Measurements from ENCODE around the gene LHX6.

Gene LHX6

DNA sequence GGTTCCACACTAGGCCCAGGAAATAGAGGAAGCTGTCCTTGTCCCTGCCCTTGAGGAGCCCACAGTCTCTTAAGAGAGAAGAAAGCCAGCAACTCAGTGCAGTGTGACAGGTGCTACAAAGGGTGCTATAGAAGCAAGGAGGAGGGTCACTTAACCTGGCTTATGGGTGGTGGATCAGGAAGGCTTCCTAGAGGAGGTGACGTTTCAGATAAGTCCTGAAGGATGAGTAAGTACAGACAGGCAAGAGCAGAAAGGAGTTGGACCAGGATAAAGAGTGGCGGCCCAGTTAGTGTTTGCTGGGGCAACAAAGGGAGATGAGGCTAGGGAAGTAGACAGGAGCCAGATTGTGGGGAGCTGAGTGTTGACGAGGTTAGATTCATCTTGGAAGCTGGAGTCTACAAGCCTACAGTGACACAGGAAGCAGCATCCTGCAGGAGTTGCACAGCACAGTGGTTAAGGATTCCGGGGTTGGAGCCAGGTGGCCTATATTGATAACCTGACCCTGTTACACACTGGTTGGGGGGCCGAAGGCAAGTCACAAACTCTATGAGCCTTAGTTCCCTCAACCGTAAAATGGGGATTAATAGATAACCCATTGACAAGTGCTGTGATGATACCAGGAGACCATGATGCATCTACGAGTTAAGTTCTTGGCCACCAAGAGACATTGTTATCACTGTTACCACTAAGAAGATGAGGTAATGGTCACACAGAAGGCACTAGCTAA is 5.4 kb upstream of the LHX6 start:
- DNase-seq, result no peak

DNA sequence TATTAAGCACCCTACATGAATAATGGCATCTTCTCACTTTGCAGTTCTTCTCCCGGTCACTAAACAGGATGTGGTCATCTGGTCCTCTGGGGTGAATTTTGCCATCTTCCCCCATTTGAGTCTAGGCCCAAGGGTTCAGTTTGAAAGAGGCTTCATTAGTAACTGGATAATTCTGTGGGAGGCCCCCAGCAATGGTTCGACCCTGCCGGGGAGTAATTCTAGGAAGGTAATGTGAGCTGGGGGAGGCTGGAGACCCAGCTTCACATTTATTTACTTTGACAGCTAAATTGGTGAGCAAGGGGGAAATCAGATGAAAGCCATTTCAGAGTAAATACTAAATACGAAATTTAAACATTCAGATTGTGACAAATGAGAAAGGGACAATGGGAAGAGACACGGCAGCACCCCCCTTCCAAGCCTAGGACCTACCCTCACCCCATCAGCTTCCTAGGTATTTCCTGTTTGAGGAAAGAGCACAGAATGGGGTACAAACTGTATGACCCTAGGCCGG is 4.1 kb upstream of the LHX6 start:
- no peak for DNase-seq

DNA sequence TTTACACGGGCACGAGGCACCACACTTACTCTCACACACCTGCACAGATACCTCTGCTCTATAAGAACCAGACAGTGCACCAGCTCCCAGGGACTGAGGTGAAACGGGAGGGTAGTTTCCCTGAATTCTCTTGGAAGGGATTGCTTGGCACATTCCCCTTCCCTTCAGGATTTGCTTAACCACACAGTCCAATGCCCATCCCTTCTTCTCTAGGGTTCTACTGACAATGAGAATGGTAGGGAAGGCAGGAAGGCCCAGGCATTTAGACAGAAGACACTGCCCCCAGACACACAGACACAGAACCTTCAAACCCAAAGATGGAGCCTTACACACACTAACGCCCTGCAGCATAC is 704 bp upstream of the LHX6 start:
- no peak for DNase-seq

DNA sequence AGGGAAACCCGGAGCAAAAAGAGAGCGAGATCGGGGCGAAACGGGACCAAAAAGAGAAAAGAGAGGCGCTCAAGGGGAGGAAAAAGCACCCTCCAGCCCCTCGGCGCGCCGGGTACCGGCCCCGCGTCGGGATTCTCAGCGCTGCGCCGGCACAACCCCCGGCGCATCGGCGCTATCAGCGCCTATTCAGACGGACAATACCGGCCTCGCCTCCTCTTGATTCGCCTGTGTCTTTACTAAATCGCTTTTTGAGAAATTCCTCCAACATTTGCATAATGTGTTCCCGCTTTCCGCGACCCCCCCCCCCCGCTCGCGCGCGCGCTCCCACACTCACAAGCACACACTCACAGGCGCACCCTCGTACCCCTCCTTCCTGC is 578 bp downstream of the LHX6 start:
- no peak for DNase-seq

DNA sequence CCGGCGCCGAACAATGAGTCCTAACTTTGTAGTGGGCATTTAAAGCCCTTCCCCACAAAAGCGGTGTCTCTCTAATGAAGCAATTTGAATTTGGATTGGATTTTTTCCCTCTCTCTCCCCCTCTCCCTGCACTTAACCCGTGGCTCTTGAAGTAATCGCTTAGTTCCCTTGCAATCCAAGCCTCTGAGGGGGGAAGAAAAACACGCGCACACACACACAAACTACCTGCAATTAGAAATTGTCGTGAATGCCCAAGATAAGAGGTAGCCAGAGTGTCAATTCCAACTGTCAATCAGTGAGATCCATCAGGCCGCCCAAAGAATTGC is 1.2 kb downstream of the LHX6 start:
- no peak for DNase-seq

DNA sequence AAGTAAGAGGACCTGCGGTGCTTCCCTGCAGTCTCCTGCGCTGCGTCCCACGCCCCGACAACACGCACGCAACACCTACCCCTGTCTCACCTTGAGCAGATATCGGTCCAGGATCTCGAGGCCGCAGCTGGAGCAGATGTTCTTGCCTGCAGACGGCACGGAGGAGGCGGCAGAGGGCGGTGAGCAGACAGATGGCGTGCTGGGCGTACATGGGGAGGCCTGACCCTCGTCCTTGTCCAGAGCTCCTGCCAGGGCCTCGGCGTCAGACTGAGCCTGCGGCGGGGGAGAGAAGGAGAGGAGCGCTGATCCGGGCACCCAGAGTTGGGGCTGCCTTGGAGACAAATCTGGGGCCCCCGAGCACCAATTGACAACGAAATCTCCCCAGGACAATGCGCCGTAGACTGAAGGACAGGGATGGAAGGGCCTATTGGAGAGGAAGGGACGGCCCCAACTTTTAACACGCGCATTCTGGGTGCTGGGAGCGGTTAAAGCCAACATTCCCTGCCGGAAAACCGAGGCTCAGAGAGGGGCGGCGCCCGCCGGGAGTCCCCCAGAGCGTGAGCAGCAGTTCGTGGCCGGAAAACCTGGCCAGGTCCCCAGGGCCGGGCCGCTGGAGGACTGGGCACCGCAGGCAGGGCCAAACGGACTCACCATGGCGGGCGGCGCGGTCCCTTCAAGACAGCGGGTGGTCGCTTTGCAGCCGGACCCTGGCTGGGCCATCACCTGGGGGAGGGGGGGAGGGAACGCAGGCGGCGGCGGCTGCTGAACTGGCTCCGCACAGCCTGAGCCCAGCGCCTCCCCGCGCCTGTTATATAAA is 1.8 kb downstream of the LHX6 start:
- no peak for DNase-seq

DNA sequence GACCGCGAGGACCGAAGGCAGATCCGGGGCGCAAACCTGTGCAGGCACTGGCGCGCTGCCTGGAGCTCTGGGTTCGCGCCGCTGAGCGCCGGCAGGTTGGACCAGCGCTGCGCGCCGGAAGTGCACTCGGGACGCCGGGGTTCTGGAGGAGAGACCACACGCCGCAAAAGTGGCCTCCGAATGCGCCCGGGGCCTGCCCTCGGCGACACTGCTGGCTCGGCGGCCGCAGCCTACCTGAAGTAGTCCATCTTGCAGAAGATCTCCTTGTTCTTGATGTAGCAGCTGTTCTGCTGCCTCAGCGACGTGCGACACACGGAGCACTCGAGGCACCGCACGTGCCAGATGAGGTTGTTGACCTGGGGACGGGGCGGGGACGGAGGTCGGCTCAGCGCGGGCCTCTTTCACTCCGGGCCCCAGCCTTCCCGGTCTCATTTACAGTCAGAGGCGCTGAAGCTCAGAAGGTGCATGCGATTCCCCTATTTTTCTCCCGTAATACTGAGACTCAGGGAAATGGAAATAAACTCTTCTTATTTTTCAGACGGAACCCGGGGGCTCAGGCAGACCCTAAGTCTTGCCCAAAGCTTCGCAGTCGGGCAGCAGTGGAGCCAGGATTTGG is 2.5 kb downstream of the LHX6 start:
- DNase-seq, result no peak

DNA sequence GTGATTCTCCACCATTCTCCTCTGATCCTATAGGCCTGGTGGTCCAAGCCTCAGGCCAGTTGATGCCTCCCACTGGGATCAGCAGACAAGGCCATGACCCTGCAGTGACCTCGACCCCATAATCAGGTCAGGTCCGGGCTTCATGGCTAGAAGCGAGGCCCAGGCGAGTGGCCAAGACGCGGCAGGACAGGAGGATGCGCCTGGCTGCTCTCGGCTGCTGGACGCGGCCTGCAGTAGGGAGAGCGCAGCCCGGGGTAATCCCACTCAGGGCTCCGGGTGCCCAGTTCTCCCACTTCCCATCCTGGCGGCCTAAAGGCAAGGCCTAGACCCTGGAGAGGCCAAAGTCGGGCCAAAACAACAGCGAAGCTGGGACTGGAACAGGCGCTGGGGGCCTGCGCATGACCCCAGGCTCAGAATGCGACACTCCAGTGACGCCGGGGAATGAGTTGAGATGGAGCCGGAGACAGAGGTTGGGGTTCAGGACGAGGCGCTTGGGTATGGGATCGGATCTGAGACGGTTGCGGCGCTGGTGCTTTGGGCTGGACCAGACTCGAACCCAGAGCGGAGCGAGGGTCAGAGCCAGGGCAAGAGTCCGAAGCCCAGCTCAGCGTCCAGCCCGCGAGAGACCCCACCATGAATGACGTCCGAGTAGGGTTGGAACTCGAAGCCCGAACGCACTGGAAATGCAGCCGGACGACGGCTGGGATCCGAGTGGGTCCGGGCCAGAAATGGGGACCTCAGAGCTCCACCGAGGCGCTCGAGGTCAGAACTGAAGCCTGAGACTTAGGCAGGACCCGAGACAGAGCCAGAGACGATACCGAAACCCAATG is 3.2 kb downstream of the LHX6 start:
- no peak for DNase-seq

DNA sequence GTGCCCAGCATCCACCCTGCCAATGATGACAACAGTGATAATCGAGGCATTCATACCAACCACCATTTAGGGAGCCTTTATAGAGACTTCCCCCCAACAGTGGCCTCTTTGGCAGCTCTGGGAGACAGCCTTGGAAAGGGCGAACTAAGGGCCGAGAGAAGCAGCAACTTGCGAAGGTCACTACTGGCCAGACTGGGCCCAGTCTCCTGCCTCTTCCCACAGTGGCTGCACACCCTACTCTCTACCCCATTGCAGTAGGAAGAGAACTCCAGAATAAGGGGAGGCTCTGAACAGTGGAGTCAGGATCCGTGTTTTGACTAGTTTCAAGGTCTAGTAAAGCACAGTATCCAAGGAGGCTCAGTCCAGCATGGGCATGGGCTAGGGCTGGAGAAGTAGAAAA is 5.3 kb downstream of the LHX6 start:
- DNase-seq, result no peak

DNA sequence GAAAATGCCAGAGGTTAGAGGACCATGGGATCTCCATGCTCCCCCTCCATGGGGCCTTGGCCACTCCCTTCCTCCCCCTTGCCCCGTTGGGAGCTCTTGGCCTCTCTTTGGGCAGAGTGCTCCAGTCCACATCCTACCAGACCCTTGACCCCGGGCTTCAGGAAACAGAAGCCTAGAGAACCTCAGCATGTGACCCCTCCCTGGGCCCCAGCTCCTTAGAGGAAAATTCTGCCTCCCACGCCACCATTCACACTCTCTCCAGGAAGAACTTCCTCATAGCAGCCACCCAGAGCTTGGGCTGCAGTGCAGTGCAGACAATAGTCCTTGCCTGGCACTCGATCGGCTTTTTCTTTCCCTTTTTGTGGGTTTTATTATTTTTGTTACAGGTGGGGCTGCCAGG is 6.0 kb downstream of the LHX6 start:
- no peak for DNase-seq

DNA sequence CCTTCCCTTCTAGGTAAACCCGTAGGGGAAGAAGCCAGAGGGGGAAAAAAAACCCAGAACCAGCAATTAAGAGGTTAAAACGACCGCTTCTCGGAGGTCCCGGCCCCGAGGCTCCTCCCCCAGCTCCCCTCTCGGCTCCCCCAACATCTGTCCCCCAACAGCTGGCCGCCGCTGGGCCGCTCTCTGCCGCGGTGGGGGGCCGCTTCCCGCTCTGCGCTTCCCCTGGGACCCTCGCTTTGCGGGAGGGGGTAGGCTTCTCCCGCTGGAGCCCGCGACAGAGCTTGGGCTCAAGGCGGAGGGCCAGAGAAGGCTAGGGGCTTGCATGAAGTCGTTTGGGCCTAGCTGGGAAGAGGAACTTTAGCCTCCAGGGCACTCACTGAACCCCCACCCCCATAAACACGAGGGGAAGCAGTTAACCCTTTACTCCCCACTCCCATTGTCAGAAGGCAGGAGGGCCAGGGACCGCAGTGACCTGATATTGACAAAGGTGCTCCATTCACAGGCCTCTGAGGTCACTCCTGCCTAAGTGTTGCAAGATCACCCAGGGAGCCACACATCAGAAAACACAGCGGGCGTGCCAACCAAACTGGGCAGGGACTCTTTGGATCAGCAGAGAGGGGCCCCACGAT is 7.5 kb downstream of the LHX6 start:
- no peak for DNase-seq

DNA sequence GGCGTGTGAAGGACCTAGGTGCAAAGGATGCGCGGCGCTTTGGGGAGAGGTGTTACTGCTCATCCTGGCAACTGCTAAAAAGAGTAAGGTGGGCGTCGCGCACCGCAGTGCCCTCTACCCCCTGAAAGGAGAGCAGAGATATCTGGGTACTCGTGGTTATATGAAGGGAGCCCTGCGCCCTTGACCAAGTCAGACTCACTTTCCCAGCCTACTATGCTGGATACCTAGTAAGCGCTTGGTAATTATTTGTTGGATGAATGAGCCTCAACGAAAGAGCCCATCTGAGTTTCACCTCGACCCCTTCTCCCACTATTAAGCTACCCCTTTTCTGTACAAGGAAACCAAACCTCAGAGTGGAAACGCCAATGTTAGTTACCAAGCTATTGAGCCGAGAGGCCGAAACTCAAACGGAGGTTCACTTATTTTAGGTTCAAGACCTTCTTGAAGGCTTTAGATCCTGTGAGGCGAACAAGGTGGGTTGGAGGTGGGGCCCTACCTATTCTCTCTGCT is 8.0 kb downstream of the LHX6 start:
- DNase-seq, result no peak

DNA sequence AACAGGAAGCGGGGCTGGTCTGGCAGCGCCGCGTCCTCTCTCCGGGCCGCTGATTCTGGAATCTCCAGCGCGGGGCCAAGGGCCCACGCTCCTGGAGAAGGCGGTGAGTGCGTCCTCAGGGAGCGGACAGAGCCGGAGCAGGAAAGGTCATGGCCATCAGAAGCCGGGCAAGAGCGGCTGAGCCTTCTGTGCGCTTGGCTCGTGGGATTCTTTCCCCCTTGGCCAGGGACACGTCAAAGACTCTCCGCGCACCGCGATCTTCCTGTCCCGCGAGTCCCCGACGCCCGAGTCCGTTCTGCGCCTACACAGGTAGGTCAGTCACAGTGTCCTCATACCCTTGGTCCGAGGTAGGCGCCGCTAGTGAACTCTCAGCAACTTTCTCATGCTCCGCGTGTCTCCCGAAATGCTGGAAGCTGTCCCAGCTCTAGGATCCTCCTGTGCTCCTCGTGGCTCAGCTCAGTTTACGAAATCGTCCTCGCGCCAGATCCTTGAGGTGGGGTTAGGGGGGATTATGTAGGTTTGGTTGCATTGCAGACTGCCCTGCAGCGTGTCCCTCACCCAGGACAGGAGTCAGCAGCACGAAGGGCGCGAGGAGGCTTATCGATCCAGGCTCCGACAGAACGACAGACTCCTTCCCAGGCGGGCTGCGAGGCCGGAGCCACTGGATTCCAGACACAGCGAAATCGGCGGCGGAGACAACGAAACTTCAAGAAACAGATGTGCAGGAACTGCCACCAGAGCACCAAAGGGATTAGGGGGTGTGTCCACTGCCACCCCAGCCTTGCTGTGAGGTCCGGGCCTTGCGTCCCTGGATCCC is 8.7 kb downstream of the LHX6 start:
- DNase-seq, result no peak

DNA sequence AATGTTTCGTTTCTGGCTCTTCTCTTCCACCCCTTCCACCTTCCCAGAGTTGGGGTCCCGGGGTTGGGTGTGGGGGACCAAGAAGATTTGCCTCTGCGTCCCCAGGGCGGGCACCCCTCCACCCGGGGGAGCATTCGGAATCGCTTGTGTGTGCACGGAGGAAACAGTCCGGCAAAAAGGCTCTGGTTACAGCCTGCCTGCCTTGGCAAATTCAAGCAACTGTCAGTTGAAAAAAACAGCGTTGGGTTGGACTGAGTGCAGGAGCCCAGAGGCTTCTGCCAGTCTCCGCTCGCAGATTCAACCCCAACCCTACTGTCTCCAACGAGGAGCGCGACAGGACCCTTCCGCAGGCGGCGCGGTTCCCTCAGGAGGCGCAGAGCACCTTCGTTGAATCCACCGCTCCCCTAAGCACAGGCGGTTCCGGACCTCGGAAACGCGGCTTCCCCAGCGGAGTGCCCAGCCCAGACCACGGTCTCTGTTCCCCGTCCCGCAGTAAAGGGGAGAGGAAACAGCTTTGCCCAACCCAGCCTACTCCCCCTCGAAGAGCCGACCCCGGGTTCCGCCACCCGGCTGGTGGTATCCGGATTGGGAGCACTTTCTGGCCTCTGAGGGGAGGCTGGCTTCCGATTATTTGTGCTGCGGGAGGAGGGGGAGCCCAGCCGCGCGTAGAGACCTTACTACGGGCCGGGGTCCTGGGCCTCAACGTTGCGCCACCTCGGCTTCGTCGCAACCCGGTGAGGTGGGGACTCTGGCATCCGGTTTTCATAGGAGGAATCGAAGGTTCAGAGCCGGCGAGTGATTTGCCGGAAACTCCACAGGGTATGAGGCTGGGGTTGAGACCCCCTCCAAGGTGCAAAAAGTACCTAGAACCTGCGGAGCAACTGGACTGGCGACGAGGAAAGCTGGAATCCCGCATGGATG is 9.6 kb downstream of the LHX6 start:
- DNase-seq, result no peak

DNA sequence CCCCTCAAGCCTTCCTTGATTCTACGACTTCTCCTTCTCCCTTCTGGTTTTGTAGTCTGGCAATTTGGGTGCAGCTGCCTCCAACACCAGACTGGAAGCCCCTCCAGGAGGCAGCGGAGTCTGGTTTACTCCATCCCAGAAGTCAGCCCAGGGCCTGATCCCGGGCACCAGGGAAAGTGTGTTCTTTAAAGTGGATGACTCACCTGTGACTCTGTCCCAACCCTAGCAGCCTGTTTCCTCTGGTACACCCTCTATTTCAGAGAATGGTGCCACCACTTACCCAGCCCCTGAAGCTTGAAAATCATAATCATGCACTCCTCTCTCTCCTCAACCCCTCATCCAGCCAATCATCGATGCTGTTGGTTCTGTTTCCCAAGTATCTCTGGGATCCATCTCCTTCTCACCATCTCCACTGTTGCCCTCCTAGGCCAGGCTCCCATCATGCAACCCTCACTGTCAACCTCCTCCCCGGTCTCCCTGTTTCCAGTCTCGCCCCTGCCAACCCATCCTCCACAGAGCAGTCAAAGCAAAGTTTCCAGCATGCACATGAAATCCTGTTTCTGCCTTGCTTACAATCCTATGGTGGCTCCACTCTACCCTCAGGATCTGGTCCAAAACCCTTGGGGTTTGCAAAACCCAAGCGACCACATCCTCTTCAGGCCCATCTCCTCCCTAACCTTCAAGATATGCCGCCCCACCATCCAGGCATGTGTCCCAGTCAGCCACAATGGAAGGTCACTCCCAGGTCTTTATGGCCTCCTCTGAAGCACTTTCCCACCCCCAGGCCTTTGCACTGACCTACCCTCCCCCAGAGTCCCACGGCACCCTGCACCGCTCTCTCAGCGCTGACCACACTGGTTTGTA is 10.5 kb downstream of the LHX6 start:
- no peak for DNase-seq

DNA sequence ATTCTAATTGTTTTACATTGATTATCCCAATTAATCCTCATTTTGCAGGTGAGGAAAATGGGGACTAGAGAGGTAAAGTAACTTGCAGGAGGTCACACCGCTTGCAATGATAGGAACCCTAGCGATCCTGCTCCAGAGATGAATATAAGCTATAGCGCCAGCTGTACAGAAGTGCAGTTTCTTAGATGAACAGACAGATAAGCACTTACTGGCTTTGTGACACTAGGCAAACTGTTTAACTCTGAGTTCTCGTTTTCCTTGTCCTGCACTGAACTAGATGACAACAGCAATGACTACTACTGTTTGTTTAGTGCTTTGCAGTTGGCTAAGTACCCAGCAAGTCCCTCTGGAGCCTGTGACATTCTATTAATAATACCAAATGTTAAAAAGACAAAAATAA is 11.1 kb downstream of the LHX6 start:
- no peak for DNase-seq

DNA sequence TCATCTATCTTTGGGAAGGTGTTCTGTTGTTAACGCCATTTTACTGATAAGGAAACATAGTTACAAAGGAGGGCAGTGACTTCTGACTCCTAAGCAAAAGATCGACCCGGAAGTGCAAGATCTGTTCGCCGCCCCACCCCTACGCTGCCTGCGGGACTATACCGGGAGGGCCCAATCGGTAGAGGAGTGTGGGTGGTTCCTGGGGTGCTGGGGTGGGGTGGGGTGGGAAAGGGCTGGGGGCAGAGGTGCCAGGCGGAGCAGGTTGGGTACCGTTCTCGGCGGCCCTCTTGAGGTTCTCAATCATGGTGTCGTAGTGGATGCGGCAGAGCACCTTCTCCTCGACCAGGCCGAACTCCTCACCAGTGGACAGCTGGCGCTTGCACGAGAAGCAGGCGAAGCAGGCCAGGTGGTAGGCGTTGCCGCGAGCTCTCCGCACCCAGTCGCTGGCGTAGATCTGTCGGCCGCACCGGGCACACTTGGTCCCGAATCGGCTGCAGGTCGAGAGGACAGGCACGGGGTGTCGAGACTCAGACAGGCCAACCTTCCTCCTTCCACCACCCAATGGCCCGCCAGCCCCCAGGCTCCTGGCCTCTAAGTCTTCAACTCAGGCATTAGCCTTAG is 11.8 kb downstream of the LHX6 start:
- DNase-seq, result no peak

DNA sequence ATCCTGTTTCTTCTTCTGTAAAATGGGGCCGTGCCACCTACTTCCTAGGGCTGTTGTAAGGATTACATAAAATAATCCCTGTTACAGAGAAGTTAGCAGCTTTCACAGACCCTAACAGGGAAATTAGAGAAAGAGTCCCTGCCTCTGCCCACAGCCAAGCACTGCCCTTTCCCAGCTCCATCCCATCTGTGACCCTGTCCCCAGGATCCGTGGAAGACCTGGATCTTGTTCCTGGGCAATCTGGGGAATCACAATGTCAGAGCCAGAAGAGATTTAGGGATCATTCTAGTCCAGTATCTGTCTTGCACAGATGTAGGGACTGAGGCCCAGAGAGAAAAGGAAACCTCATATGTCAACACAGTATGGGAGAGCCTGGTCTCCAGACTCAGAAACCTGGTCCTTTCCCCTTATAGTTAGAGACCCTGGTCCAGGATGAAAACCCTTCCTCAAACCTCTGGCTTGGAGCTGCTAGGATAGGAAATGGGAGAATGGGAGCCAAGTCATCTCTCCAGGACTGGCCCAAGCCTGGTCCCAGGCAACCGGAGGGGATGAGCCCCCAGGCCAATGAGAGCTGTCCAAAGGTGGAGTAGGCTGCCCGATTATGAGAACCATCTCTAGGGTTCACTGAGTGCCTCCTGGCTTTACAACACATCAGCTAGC is 12.5 kb downstream of the LHX6 start:
- DNase-seq, result no peak

DNA sequence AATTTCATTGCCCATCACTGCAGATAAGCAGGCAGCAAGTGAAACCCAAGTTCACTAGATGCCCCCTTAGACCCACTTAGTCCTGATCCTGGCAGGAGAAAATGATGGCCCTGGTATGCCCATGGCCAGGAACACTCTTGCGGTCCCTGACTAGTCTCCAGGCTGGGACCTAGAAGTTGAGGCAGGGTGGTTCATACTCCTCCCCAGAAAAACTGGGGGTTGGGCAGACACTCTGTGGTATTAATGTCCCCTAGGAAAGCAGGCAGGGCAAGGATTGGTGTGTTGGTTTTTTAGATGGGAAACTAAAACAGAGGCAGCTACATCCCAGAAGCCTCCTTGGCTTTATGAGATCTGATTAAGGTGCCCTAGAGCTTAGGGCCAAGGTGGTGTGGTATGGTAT is 13.1 kb downstream of the LHX6 start:
- DNase-seq, result no peak
